RWPE1 (cell line): Measurements from ENCODE around the gene GRM8.

ENCODE experiments used
- CTCF ChIA-PET: fragments of 350-600 bp; sonication (Branson Sonifier 250); formaldehyde crosslinking; extraction: SDS; loops from one replicate; lab custom pipeline; 2021; lab: Yijun Ruan, JAX
- POLR2A ChIA-PET: fragments of 400-600 bp; formaldehyde crosslinking; extraction: SDS; loops from one replicate; lab custom pipeline; 2020; ENCODE audit warnings: antibody characterized with exemption; ENCODE audit not compliant: low non-redundant PET; lab: Yijun Ruan, JAX
- DNase-seq: peaks from one replicate; pipeline ENCODE4 v3.0.0; 2012; ENCODE audit warnings: low spot score
- H3K27ac ChIP-seq: fragments of 450-650 bp; 2 replicates; pipeline ENCODE4 v1.5.1; 2017
- CTCF ChIP-seq: fragments of 450-650 bp; conservative IDR thresholded peaks from 2 replicates; pipeline ENCODE4 v1.5.1; 2017; ENCODE audit warnings: low read depth, mild to moderate bottlenecking

Gene GRM8

GRCh38 chr7:127107601-127108007 lies 145.1 kb downstream of the GRM8 start:
- POLR2A ChIA-PET: no interaction called here
- peak; percentile 41 for DNase-seq
- TF ChIP-seq CTCF: peak; percentile 47
- H3K27ac ChIP-seq: no peak overlapping the region
- CTCF ChIA-PET: interaction anchor here (0.6 kb wide), 2 partner anchors 17 to 387 kb away, joined by 3 to 5 read pairs; no protein-coding TSS in a partner anchor

DNA sequence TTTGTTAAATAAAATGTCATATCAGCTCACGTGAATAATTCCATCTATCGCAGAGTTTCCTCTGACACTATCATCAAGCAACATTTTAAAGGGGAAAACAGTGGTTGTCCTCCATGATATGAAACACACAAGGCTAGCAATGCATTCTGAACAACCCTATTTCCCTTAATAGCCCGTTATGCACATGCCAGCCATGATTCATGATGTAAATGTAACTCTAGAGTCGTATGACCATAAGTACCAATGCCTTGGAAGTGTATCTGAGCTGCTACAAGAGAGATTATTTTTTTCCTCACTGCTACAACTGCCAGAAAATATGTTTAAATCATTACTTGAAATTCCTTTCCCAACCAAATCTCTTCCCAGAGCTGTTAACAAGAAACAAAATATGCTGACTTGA lies 159.4 kb downstream of the GRM8 start:
- ChIA-PET POLR2A (no interaction called here), CTCF (no interaction called here)
- TF ChIP-seq CTCF: no peak
- no peak for DNase-seq
- H3K27ac ChIP-seq: no peak overlapping the region

DNA sequence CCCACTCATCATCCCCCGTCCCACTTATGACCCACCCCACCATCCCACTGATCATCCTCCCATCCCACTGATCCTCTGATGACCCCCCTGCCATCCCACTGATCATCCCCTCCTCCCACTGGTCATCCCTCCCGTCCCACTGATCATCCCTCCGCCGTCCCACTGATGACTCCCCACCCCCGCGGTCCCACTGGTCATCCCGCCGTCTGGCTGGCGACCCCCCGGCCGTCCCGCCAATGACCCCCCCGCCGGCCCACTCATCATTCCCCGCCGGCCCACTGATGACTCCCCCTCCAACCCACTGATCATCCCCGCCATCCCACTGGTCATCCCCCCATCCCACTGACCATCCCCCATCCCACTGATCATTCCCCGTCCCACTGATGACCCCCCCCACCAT lies 161.1 kb downstream of the GRM8 start:
- CTCF ChIA-PET: no interaction called here
- no peak overlapping the region for H3K27ac ChIP-seq
- POLR2A ChIA-PET: no interaction called here
- DNase-seq: no peak
- TF ChIP-seq CTCF: no peak

DNA sequence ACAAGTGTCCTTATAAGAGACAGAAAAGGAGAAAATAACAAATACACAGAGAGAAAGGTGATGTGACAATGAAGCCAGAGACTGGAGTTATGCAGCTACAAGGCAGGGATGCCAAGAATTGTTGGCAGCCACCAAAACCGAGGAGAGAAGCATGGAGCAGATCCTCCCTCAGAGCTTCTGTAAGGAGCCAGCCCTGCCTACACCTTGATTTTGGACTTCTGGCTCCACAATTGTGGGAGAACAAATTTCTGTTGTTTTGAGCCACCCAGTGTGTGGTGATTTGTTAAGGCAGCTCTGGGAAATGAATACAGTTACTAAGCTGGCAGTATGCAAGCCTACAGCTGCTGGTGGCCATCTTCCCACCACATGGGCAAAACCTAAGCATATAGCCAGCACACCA lies 163.6 kb downstream of the GRM8 start:
- no peak for TF ChIP-seq CTCF
- DNase-seq: no peak
- POLR2A ChIA-PET: no interaction called here
- H3K27ac ChIP-seq: no peak overlapping the region
- CTCF ChIA-PET: no interaction called here

DNA sequence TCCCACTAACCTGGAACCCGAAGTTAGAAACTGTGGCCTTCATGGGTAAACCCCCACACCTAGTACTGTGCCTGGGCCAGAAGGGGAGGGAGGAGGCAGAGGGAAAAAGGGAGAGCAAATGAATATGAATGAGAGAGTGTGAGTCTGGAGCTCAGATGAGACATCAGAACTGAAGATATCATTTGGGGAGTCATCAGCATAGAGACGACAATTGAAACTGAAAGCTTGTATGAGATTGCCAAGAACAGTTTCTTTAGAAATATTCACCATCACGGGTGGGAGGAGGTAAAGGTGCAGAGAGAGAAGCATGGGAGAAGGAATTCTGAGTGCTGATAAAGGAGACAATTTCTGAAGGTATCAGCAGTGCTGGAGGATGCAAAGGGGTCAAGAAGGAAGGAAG lies 171.2 kb downstream of the GRM8 start:
- POLR2A ChIA-PET: no interaction called here
- no peak for TF ChIP-seq CTCF
- CTCF ChIA-PET: no interaction called here
- no peak overlapping the region for H3K27ac ChIP-seq
- DNase-seq: no peak

GRCh38 chr7:127080576-127080975 lies 172.2 kb downstream of the GRM8 start:
- DNase-seq: no peak
- H3K27ac ChIP-seq: no peak overlapping the region
- no peak for TF ChIP-seq CTCF
- CTCF ChIA-PET: no interaction called here
- POLR2A ChIA-PET: no interaction called here

GRCh38 chr7:127066974-127067373 lies 185.8 kb downstream of the GRM8 start:
- no peak for TF ChIP-seq CTCF
- H3K27ac ChIP-seq: no peak overlapping the region
- CTCF ChIA-PET: no interaction called here
- POLR2A ChIA-PET: no interaction called here
- DNase-seq: no peak
